Progenitor cell of endocrine pancreas (in vitro differentiated cells): ENCODE measurements around the gene ADAMTSL3. TPM values are rescaled to one million over a fixed set of nuclear protein-coding genes. Genes with fewer than 3 reads are reported as not detected.
"Not testable (repeated sequence)": the region's sequence is repeated elsewhere in the genome, so short reads cannot be mapped to it uniquely, and the experiment has no call there.

Experiments used
- DNase-seq: peaks from one replicate; pipeline ENCODE4 v3.0.0; 2021; ENCODE audit warnings: low spot score; ENCODE audit not compliant: unreplicated experiment
- H3K27ac Mint-ChIP-seq: 2 replicates; pipeline ENCODE4 v1.8.0; 2021; ENCODE audit warnings: mild to moderate bottlenecking, moderate library complexity, mixed read lengths
- H3K27me3 Mint-ChIP-seq: 2 replicates; pipeline ENCODE4 v1.8.0; 2021; ENCODE audit warnings: mixed read lengths
- H3K36me3 Mint-ChIP-seq: 2 replicates; pipeline ENCODE4 v1.8.0; 2022; ENCODE audit warnings: mixed read lengths; ENCODE audit not compliant: insufficient read depth
- H3K4me1 Mint-ChIP-seq: 2 replicates; pipeline ENCODE4 v1.8.0; 2021; ENCODE audit warnings: low read depth, mixed read lengths
- H3K4me3 Mint-ChIP-seq: 2 replicates; pipeline ENCODE4 v1.8.0; 2021; ENCODE audit warnings: low read depth, mild to moderate bottlenecking, moderate library complexity, mixed read lengths
- H3K9me3 Mint-ChIP-seq: 2 replicates; pipeline ENCODE4 v1.8.0; 2021; ENCODE audit warnings: low read depth, mixed read lengths
- CTCF ChIP-seq: fragments of 200-600 bp; sonication (generic); IDR thresholded peaks from one replicate; pipeline ENCODE4 v1.5.0; 2021; ENCODE audit warnings: antibody characterized with exemption, mild to moderate bottlenecking; ENCODE audit not compliant: unreplicated experiment
- total RNA-seq: library from RNA; stranded (reverse); gene quantifications from 2 replicates; pipeline ENCODE4 v1.2.1, GENCODE V29; 2021

Gene ADAMTSL3
- total RNA-seq, 1 donor from 2014 or later = 0.24 TPM

- Mint-ChIP-seq H3K27me3 (peaks cover 13% of the 10 kb centered on the region), H3K9me3 (peaks cover 4% of the 10 kb centered on the region), H3K27ac (no peak overlapping the region), H3K4me1 (no peaks in the 10 kb centered on the region), H3K36me3 (no peaks in the 10 kb centered on the region), H3K4me3 (no peak overlapping the region)
- TF ChIP-seq CTCF = no peak
- no peak for DNase-seq
Observed at GRCh38 chr15:84033793-84034553, 380.1 kb downstream of the ADAMTSL3 start.

- H3K27ac Mint-ChIP-seq = no peak overlapping the region
- no peak overlapping the region for H3K4me3 Mint-ChIP-seq
- H3K27me3 Mint-ChIP-seq = peaks cover 9% of the 10 kb centered on the region
- no peaks in the 10 kb centered on the region for H3K9me3 Mint-ChIP-seq
- H3K36me3 Mint-ChIP-seq = no peaks in the 10 kb centered on the region
- H3K4me1 Mint-ChIP-seq = no peaks in the 10 kb centered on the region
- TF ChIP-seq CTCF = peak; percentile 56
- no peak for DNase-seq
Observed at GRCh38 chr15:84034578-84035398, 380.9 kb downstream of the ADAMTSL3 start.

- H3K27ac Mint-ChIP-seq = no peak overlapping the region
- H3K4me3 Mint-ChIP-seq = no peak overlapping the region
- TF ChIP-seq CTCF = peak; percentile 57
- no peak for DNase-seq
- H3K36me3 Mint-ChIP-seq = no peaks in the 10 kb centered on the region
- peaks cover 9% of the 10 kb centered on the region for H3K27me3 Mint-ChIP-seq
- no peaks in the 10 kb centered on the region for H3K4me1 Mint-ChIP-seq
- H3K9me3 Mint-ChIP-seq = no peaks in the 10 kb centered on the region
Observed at GRCh38 chr15:84035399-84035766, 381.5 kb downstream of the ADAMTSL3 start.

- H3K27ac Mint-ChIP-seq = no peak overlapping the region
- no peak overlapping the region for H3K4me3 Mint-ChIP-seq
- no peaks in the 10 kb centered on the region for H3K36me3 Mint-ChIP-seq
- peaks cover under 1% of the 10 kb centered on the region for H3K4me1 Mint-ChIP-seq
- DNase-seq = no peak
- TF ChIP-seq CTCF = no peak
- H3K27me3 Mint-ChIP-seq = peaks cover 6% of the 10 kb centered on the region
- H3K9me3 Mint-ChIP-seq = no peaks in the 10 kb centered on the region
Observed at GRCh38 chr15:84037301-84037700, 383.4 kb downstream of the ADAMTSL3 start.

GRCh38 chr15:84042434-84043056 is 388.6 kb downstream of the ADAMTSL3 start:
- not testable (repeated sequence) for H3K4me1 Mint-ChIP-seq, DNase-seq, H3K27me3 Mint-ChIP-seq, H3K36me3 Mint-ChIP-seq
- Mint-ChIP-seq H3K4me3 (peak overlapping the region; percentile 63), H3K9me3 (peaks cover 21% of the 10 kb centered on the region), H3K27ac (peak overlapping the region; percentile 76)
